HTR-8/SVneo (cell line): Measurements from ENCODE around the gene TMPRSS11A.

ENCODE experiments used
- DNase-seq: peaks from one replicate; pipeline ENCODE4 v3.0.0; 2011; ENCODE audit warnings: low spot score, mixed read lengths; ENCODE audit not compliant: insufficient read length
- FAIRE-seq: peaks from 2 replicates; lab custom pipeline; 2011; peaks lifted over from hg19 to GRCh38; lab: Jason Lieb, UNC

Gene TMPRSS11A, protein sequence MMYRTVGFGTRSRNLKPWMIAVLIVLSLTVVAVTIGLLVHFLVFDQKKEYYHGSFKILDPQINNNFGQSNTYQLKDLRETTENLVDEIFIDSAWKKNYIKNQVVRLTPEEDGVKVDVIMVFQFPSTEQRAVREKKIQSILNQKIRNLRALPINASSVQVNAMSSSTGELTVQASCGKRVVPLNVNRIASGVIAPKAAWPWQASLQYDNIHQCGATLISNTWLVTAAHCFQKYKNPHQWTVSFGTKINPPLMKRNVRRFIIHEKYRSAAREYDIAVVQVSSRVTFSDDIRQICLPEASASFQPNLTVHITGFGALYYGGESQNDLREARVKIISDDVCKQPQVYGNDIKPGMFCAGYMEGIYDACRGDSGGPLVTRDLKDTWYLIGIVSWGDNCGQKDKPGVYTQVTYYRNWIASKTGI

DNA sequence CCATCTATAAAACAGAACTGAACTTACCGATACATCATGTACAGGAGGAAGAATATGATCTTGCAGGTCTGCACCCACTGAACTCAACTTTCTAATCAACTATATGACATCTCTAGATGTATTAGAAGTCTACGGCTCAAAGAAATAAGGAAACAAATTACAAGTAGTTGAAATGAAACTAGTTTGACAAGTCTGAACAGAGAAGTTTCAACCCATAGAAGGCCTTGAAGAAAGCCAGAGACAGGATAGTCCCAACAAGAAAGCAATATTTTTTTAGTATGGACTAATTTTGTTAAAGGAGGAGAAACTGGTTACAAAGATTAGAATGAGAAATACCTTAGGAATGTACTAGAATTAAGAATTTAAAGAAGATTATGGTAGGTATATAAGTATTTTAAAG, at the start of gene TMPRSS11A:
TSS of gene TMPRSS11A (minus strand) at position 138 of the 400 bp plus-strand sequence. CDS start at position 38, 100 bp downstream.
- no peak for FAIRE-seq
- no peak for DNase-seq

DNA sequence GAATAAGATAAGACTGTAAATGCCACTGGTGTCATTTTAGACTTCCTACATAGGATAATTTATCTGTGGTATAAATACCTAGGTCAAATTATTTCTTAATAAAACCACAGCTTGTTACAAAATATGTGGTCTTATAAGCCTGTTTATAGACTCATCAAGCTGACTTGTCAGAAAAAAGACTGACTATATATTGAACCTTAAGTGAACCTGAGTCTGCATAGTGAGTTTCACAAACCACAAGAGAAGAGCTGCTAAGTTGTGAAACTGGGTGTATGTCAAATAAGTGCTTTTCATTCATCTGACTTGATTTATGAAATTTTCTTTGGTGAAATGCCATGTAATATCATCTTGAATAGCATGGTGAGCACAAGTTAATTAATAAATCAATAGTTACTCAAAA, 48.4 kb upstream of the TMPRSS11A start:
- no peak for FAIRE-seq
- DNase-seq, result no peak

DNA sequence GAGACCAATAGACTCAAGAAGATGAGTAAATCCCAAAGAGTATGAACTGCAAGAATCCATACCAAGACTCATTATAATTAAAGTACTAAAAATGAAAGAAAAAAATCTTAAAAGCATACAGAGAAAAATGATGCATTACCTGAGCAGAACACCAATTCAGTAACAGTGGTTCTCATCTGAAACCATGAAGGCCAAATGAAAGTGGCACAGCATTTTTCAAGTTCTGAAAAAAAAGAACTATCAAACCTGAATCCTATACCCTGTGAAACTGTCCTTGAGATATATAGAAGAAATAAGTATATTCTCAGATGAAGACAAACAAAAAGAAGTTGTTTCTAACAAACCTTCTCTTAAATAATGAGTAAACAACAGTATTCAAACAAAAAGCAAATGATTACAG, 39.6 kb upstream of the TMPRSS11A start:
- no peak for DNase-seq
- FAIRE-seq, result no peak

DNA sequence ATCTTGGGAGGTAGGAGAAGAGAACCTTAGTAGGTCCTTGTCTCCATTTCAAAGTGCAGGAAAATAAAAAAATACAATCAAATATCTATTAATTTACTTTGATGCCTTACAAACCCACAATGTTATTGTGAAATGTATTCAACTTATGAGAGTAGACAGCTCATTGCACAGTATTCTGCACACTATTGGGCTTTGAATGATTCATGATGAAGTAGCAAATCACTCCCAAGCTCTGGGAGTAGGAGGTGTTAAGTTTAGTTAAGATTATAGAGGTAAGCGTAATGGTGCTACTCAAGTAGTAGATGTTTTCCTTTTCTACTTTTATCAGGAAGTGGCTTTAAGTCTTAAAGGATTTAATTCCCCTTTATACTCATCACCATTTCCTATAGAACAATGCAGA, 32.8 kb upstream of the TMPRSS11A start:
- FAIRE-seq, result no peak
- DNase-seq, result no peak

DNA sequence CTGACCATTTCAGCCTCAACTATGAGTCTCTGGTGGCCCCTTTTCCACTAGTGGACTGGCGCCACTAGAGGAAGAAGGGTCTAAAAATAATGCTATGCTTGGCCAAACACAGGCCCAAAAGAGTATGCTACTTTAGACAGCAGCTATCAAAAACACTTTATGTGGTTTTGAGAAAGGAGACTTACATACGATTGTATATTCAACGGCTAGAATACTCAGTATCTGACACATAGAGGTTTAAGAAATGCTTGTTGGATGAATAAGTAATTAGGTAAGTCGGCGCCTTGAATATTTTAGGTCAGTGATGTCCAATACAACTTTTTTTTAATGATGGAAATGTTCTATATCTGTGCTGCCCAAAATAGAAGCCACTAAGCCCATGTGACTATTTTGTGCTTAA, 25.7 kb upstream of the TMPRSS11A start:
- FAIRE-seq, result no peak

DNA sequence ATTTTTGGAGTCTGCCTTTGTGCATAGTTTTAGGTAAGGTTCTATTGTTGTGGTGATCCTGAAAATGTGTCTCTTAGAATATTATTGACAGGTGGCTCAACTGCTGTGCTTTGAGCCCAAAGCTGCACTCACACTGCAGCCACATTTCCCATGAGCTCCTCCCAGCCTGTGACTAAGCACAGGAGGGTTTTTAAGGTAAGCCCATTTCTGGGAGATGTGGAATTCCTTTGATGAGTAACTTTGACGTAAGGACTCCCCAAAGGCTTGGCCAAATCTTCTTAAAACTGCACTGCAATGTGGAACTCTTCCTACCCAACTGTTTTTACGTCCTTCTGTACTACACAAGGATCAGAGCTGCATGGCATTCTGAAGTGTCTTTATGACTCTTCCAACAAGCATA, 20.0 kb upstream of the TMPRSS11A start:
- FAIRE-seq, result no peak
- no peak for DNase-seq

More for the DNA sequence above, 25.7 kb upstream of the TMPRSS11A start:
- DNase-seq, result no peak

DNA sequence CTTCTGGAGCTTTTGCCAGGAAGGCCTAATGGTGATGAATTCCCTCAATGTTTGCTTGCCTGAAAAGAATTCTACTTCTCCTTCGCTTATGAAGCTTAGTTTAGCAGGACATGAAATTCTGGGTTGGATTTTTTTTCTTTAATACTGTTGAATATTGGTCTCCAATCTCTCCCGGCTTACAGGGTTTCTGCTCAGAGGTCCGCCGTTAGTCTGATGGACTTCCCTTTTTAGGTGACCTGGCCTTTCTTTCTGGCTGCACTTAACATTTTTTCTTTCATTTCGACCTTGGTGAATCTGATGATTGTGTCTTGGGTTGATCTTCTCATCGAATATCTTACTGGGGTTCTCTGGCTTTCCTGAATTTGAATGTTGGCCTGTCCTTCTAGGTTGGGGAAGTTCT, 17.2 kb upstream of the TMPRSS11A start:
- FAIRE-seq (no peak), DNase-seq (no peak)

DNA sequence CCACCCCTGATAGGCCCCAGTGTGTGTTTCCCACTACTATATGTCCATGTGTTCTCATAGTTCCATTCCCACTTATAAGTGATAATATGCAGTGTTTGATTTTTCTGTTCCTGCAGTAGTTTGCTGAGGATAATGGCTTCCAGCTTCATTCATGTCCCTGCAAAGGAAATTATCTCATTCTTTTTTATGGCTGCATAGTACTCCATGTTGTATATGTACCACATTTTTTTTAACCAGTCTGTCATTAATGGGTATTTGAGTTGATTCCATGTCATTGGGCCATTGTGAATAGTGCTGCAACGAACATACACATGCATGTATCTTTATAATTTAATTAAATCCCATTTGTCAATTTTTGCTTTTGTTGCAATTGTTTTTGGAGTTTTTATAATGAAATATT, 10.3 kb upstream of the TMPRSS11A start:
- FAIRE-seq (no peak), DNase-seq (no peak)

DNA sequence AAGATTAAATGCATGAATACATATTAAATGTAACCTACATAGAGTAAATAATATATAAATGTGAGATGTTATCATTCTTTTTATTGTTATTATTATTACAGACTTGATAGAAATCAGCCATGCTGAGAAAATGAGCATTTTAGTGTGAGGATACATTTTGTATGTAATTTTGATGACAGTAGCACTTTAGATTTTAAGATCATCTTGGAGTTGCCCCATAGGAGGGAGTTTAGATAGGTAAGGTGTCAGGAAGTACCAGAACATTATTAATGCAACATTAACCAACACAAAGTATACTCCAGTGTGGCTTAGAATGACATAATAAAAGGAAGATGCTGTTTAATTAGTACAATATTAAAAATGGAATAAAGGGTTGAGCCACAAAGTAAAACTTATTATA, 8.4 kb downstream of the TMPRSS11A start:
- DNase-seq (no peak), FAIRE-seq (no peak)

DNA sequence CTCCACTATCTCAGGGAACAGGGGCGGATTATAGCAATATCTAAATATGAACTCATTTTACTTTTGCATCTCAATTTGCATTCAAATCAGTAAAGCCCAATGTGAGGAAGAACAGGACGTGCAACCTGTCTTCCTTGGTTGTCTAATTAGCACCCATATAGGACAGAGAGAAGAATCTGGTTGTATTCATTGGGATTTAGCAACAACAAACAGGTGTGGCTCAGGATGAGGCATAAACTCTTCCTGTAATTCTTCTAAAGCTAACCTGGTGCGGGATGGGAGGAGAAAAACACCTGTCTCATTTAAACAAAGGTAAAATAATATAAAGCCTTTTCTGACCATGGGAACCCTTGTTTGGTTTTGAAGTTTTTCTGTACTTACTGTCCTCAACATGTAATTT, 22.2 kb downstream of the TMPRSS11A start:
- FAIRE-seq (no peak), DNase-seq (no peak)

DNA sequence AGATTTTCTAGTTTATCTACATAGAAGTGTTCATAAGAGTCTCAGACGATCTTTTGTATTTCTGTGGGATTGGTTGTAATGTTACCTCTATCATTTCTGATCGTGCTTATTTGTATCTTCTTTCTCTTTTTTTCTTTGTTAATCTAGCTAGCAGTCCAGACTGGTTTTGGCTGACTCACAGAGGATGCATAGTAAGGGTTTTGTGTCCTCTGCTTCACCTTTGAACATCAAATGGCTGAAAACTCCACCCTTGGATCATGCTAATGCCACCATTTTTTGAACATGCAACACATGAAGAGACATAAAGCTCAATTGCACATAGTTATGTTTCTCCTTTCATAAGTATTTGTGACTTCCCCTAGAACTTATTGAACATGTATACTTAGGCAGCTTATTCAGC, 22.8 kb downstream of the TMPRSS11A start:
- DNase-seq (no peak), FAIRE-seq (no peak)

DNA sequence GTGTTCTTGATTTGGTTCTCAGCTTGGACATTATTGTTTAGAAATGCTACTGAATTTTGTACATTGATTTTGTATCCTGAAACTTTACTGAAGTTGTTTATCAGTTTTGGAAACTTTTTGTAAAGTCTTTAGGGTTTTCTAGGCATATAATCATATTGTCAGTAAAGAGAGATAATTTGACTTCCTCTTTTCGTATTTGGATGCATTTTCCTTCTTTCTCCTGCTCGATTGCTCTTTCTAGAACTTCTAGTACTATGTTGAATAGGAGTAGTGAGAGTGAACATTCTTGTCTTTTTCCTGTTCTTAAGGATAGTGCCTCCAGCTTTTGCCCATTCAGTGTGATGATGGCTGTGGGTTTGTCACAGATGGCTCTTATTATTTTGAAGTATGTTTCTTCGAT, 24.1 kb downstream of the TMPRSS11A start:
- DNase-seq (no peak), FAIRE-seq (no peak)

DNA sequence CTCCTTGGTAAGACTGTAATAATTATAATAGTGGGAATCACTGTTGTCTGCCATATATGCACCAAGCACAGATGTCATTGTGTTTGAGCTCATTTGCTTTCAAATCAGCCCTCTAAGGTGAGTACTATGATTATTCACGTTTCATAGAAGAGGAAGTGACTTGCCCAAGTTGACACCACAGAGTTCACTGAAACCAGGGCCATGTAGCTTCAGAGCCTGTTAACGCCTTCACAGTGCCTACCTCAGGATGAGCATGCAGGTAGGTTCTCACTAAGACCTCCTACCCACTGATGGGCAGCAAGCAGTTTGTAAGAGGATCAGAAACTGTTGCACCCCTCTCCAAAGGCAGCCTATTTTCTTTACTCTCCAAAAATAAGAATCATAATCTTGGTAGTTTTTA, 27.4 kb downstream of the TMPRSS11A start:
- FAIRE-seq (no peak), DNase-seq (no peak)

DNA sequence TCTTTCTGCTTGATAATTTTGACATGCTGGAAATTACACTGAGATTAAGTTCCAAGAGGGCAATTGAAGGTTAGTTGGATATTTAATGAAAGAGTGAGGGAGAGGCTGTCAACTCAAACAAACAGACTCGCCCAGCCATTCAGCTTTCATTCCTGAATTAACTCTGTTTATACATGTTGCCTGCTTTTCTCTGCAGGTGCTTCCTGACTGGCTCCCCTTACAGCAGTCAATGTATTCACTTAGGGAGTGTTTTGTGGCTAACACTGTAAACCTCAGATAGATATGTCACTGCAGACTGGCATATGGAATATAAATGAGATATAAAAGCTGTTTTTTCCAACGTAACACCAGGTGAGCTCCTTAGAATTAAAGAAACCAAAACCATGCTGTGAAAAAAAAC, 28.7 kb downstream of the TMPRSS11A start:
- FAIRE-seq, result no peak
- no peak for DNase-seq

DNA sequence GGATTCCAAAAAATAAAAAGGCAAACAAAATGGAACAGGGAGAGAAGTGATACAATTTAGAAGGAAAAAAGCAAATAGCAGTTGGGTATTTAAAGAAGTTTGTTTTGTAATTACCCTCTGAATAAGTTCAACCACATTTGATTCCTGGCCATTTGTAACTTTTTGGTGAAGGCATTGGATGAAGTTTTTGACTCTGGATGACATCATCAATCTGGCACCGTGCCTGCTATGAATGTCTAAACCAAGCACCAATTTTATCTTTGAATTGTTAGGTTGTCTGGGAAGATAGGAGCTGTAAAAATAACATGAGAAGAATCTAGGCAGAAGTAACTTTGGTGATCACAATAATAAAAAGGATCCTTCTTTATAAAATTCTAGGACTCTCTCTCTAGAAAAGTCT, 29.5 kb downstream of the TMPRSS11A start:
- FAIRE-seq (no peak), DNase-seq (no peak)

DNA sequence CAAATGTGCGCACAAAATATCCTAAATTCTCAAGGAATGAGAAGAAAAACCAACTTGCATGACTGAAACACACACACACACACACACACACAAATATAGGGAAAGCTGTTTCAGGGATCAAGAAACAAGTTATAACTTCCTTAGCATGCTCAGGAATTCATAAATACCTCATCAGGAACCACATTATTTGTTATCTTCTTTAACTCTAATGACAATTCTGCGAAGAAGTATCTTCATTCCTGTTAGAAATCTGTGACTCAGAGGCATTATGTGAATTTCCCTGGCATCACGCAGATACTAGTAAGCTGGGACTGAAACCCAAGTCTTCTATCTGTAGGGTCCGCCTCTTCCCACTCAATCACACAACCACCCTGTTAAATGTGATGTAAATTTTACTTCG, 30.3 kb downstream of the TMPRSS11A start:
- FAIRE-seq (no peak), DNase-seq (no peak)

DNA sequence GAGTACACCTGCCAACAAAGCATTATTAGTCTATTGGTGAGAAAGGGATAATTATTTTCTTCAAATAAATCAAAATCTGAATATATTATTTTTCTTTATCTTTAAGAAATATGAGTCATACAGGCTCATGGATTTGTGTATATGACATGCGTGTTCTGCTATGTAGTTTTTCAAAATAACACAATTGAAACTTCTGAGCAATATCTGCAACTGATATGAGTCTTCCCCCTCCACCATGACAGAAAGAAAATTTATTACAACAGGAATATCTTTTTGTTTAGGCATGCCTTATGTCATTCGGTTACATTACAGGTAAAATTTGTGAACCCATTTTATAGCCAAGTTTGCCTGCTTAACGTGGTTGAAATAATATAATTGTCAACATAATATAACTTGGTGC, 32.0 kb downstream of the TMPRSS11A start:
- no peak for DNase-seq
- no peak for FAIRE-seq

DNA sequence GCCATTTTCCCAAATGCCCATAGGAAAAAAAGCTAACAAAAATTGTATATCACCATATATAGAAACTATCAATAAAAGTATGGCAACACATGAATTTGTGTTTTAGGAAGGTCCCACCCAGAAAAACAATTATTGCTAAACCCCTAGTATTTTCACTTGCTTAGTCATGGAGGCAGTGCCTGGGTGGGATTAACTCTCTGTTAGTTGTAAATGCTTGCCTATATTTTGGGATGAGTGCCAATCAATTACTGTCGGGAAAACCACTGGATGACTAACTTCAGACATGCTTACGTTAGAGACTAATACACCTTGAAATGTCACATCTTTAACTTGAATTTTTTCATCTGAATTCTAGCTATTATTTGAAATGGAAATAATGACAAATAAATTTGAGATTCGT, 33.9 kb downstream of the TMPRSS11A start:
- FAIRE-seq, result no peak
- no peak for DNase-seq

DNA sequence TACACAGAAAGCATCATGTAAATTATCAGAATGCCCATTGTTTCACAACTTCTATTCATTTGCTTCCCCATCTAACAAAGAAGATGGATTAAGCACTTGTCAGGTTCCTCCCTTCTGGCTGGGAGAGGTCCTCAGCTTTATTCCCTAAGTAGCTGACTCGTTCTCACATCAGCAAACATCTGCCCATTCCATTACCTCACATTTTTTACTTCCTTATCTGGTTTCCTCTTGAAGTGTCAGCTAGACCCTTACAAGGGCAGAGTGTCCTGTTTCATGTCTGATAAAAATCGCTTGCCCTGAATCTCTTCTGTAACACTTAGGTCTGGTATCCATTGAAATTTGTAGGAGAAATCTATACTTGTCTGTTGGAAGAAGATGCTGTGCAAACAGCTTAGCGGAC, 34.7 kb downstream of the TMPRSS11A start:
- DNase-seq, result no peak
- no peak for FAIRE-seq

DNA sequence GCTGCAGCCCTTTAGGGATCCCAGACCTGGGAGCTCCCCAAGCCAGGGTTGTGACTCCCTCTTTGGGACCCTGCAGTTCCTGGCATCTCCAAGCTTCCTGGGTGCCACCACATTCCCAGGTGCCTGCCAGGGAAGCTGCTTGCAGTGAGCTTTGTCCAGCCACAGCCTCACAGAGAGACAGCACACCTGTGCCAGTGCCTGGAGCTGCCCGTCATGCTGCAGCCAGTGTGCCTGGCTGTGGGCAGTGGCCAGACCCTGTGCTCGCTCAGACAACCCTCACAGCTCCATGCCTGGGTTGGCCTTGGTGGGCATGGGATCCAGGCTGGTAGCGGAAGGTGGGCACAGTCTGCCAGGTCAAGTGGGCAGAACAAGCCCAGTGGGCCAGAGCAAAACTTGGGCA, 36.0 kb downstream of the TMPRSS11A start:
- no peak for FAIRE-seq
- DNase-seq, result no peak

DNA sequence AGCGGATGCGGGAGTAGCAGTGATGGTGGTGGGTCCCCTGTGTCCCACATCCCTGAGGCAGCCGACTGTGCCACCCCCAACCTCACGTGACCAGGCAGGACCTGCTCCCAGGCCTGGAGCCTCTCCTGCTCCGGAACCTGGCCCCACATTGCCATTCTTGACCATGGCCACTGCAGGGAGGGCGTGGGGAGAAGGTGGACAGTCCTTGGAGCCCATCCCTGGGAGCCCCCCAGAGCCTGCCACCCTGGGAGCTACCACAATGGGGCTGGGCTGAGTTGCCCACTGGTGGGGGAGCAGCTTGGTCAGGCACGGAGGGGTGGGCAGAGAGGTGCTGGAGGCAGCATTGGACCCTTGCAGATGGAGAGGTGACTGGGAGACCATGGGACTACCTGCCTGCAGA, 36.8 kb downstream of the TMPRSS11A start:
- FAIRE-seq, result no peak
- DNase-seq, result no peak

DNA sequence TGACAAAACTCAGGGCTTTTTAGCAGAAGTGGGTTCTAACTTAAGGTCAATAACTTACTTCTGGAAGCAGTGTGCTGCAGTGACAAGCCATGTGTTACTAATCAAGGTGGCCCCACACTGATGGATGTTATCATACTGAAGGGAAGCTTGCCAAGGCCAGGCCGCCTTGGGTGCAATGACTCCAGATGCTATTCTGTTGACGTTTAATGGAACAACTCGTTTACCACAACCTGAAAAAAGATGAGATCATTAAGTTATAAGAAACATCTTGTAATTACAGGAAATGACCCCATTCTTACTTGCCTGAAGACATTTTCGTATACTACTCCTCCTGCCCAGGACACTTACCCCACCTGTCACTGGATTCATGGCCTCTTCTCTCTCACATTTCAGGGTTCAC, 40.6 kb downstream of the TMPRSS11A start:
- no peak for DNase-seq
- no peak for FAIRE-seq
